SK-N-SH (cell line): ENCODE results near the gene GLCE. TPM values are rescaled to one million over a fixed set of nuclear protein-coding genes. Genes with fewer than 3 reads are reported as not detected.

Experiments used
- CTCF ChIA-PET: fragments of 300-600, 350-600 bp; formaldehyde crosslinking; extraction: SDS; loops from one replicate; lab custom pipeline; 2021; lab: Yijun Ruan, JAX
- POLR2A ChIA-PET: fragments of 350-600 bp; sonication (Branson Sonifier 250); formaldehyde crosslinking; extraction: SDS; loops from one replicate; lab custom pipeline; 2020; ENCODE audit warnings: antibody characterized with exemption, inconsistent platforms; lab: Yijun Ruan, JAX
- DNase-seq: peaks from one replicate; pipeline ENCODE4 v3.0.0; 2012
- H2AFZ ChIP-seq: fragments of 200-600 bp; sonication (generic); 2 replicates; pipeline ENCODE4 v1.8.1; 2016; ENCODE audit warnings: antibody characterized with exemption, mild to moderate bottlenecking, low read depth
- H3F3A ChIP-seq: fragments of 200-600 bp; sonication (generic); replicated peaks from 2 replicates; pipeline ENCODE3; 2016; ENCODE audit warnings: antibody characterized with exemption, mild to moderate bottlenecking; ENCODE audit not compliant: insufficient read depth
- H3K27ac ChIP-seq, 2 experiments: fragments of 200-500 bp in 1 of 2; fragments of 200-600 bp in 1 of 2; sonication (Bioruptor generic) in 1 of 2; sonication (generic), shearing (Covaris generic) in 1 of 2; 2 replicates each; pipeline versions ENCODE4 v1.5.1 to v1.6.1; 2014 to 2016; ENCODE audit warnings: low read depth in 2 of 2, inconsistent platforms in 1 of 2, low read length in 1 of 2, mild to moderate bottlenecking in 1 of 2, mixed read lengths in 1 of 2
- H3K27me3 ChIP-seq: fragments of 200-600 bp; sonication (generic), shearing (Covaris generic); 2 replicates; pipeline ENCODE4 v1.6.1; 2016; ENCODE audit warnings: mixed run types; ENCODE audit not compliant: insufficient read depth
- H3K36me3 ChIP-seq, 2 experiments: fragments of 200-500 bp in 1 of 2; fragments of 200-600 bp in 1 of 2; sonication (Bioruptor generic) in 1 of 2; sonication (generic) in 1 of 2; replicated peaks in 1 of 2; 2 replicates each; pipeline versions ENCODE3 to v1.5.1; 2014 to 2016; ENCODE audit warnings: low read length in 1 of 2, mild to moderate bottlenecking in 1 of 2; ENCODE audit not compliant: insufficient read depth in 2 of 2, control insufficient read depth in 1 of 2
- H3K4me1 ChIP-seq, 2 experiments: fragments of 200-500 bp in 1 of 2; fragments of 200-600 bp in 1 of 2; sonication (Bioruptor generic) in 1 of 2; sonication (generic), shearing (Covaris generic) in 1 of 2; 2 replicates each; pipeline versions ENCODE4 v1.5.1 to v1.6.1; 2014 to 2016; ENCODE audit warnings: low read depth in 1 of 2, low read length in 1 of 2, mixed run types in 1 of 2; ENCODE audit not compliant: insufficient read depth in 2 of 2, control insufficient read depth in 1 of 2
- H3K4me2 ChIP-seq: fragments of 200-600 bp; sonication (generic), shearing (Covaris generic); 2 replicates; pipeline ENCODE4 v1.6.1; 2017; ENCODE audit warnings: mixed run types
- H3K4me3 ChIP-seq, 2 experiments: fragments of 200-500 bp in 1 of 2; fragments of 200-600 bp in 1 of 2; sonication (Bioruptor generic) in 1 of 2; sonication (generic), shearing (Covaris generic) in 1 of 2; 2 replicates each; pipeline versions ENCODE4 v1.5.1 to v1.8.1; 2014 to 2016; ENCODE audit warnings: low read depth in 2 of 2, inconsistent platforms in 1 of 2, low read length in 1 of 2, mild to moderate bottlenecking in 1 of 2, mixed read lengths in 1 of 2, moderate library complexity in 1 of 2
- H3K79me2 ChIP-seq: fragments of 200-600 bp; sonication (generic); 2 replicates; pipeline ENCODE4 v1.8.1; 2017; ENCODE audit warnings: mild to moderate bottlenecking; ENCODE audit not compliant: insufficient read depth
- H3K9ac ChIP-seq: fragments of 200-600 bp; sonication (generic); 2 replicates; pipeline ENCODE4 v1.6.1; 2017; ENCODE audit warnings: mixed run types
- H3K9me2 ChIP-seq: fragments of 200-600 bp; sonication (generic); 2 replicates; pipeline ENCODE4 v1.6.1; 2017; ENCODE audit warnings: mixed run types
- H3K9me3 ChIP-seq: fragments of 200-600 bp; sonication (generic); 2 replicates; pipeline ENCODE4 v1.6.1; 2017; ENCODE audit warnings: mixed run types, mild to moderate bottlenecking, moderate library complexity
- H4K20me1 ChIP-seq: fragments of 200-600 bp; sonication (generic); 2 replicates; pipeline ENCODE4 v1.6.1; 2017; ENCODE audit warnings: mild to moderate bottlenecking, mixed run types; ENCODE audit not compliant: insufficient read depth
- EP300 ChIP-seq, 2 experiments: IDR thresholded peaks; 2 replicates each; pipeline versions ENCODE4 v1.4.0 to v1.6.1; 2012; ENCODE audit warnings: borderline replicate concordance in 1 of 2, low read depth in 1 of 2, low read length in 1 of 2
- EZH2phosphoT487 ChIP-seq: fragments of 200-600 bp; sonication (generic); IDR thresholded peaks from 2 replicates; pipeline ENCODE4 v1.6.1; 2017; ENCODE audit warnings: low read depth, mixed run types, mild to moderate bottlenecking, antibody characterized with exemption, moderate library complexity, borderline replicate concordance
- GABPA ChIP-seq: IDR thresholded peaks from 2 replicates; pipeline ENCODE4 v1.4.0; 2012; ENCODE audit warnings: low read depth, mild to moderate bottlenecking
- GATA2 ChIP-seq: sonication (generic); formaldehyde crosslinking; IDR thresholded peaks from 2 replicates; pipeline ENCODE4 v1.5.0; 2020; ENCODE audit warnings: mild to moderate bottlenecking, missing genetic modification reagents
- JUND ChIP-seq: IDR thresholded peaks from 2 replicates; pipeline ENCODE4 v1.4.0; 2012
- MXI1 ChIP-seq: IDR thresholded peaks from 2 replicates; pipeline ENCODE4 v1.6.1; 2012; ENCODE audit warnings: mild to moderate bottlenecking, low read depth, low read length, improper control_type of control experiment
- NFIC ChIP-seq: IDR thresholded peaks from 2 replicates; pipeline ENCODE4 v1.4.0; 2012; ENCODE audit warnings: borderline replicate concordance
- NRF1 ChIP-seq: IDR thresholded peaks from 2 replicates; pipeline ENCODE4 v1.6.1; 2012; ENCODE audit warnings: low read depth, mild to moderate bottlenecking, low read length
- POLR2AphosphoS5 ChIP-seq: IDR thresholded peaks from 2 replicates; pipeline ENCODE4 v1.6.1; 2012; ENCODE audit warnings: low read depth, low read length
- RAD21 ChIP-seq: IDR thresholded peaks from 2 replicates; pipeline ENCODE4 v1.6.1; 2012; ENCODE audit warnings: mild to moderate bottlenecking, low read length
- RXRA ChIP-seq: IDR thresholded peaks from 2 replicates; pipeline ENCODE4 v1.4.0; 2012; ENCODE audit warnings: low read depth, mild to moderate bottlenecking, borderline replicate concordance
- SIN3A ChIP-seq: IDR thresholded peaks from 2 replicates; pipeline ENCODE4 v1.6.1; 2012; ENCODE audit warnings: low read depth, mild to moderate bottlenecking, low read length, moderate library complexity, borderline replicate concordance
- SMC3 ChIP-seq: IDR thresholded peaks from 2 replicates; pipeline ENCODE4 v1.6.1; 2012; ENCODE audit warnings: low read depth, low read length, improper control_type of control experiment
- YY1 ChIP-seq: IDR thresholded peaks from 2 replicates; pipeline ENCODE4 v1.4.0; 2012; ENCODE audit warnings: low read depth, mild to moderate bottlenecking
- WGBS: methylation state at CpG from one replicate; pipeline ENCODE4 v1.1.6; 2017; ENCODE audit warnings: low lambda C conversion rate; 5-methylcytosine and 5-hydroxymethylcytosine counted together
- polyA plus RNA-seq, 3 experiments: library from polyadenylated mRNA; depleted of rRNA; stranded (reverse); fragments of >200 nt; gene quantifications; 2 replicates each; pipeline ENCODE4 v1.2.3, GENCODE V29; 2012
- TF ChIP-seq, protein P1 (sequence below): fragments of 200-600 bp; sonication (generic); IDR thresholded peaks from 2 replicates; pipeline ENCODE4 v1.6.1; 2017; ENCODE audit warnings: antibody characterized with exemption, mild to moderate bottlenecking, moderate library complexity
- TF ChIP-seq, protein P2 (sequence below): fragments of 150-350 bp; IDR thresholded peaks from 2 replicates; pipeline ENCODE4 v1.6.1; 2017; ENCODE audit warnings: antibody characterized with exemption, low read length, low read depth, borderline replicate concordance
- TF ChIP-seq, protein P3 (sequence below): IDR thresholded peaks from 2 replicates; pipeline ENCODE4 v1.4.0; 2012; ENCODE audit warnings: low read depth
- TF ChIP-seq, protein P4 (sequence below): IDR thresholded peaks from 2 replicates; pipeline ENCODE4; 2012

Gene GLCE
- polyA plus RNA-seq, 1 of the 3 experiments (the other 2 are of a cell fraction): 19.5 TPM

DNA sequence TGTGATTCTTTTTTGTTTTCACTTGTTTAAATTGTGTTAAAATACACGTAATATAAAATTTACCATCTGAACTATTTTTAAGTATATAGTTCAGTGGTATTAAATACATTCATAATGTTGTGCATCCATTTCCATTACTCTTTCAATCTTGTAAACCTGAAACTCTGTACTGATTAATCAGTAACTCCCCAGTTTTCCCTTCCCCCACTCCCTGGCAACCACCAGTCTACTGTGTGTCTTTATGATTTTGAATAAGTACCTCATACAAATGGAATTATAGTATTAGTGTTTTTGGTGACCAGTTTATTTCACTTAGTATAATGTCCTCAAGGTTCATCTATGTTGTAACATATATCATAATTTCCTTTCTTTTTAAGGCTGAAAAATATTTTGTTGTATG is 59.3 kb downstream of the GLCE start:
- H3K4me3 ChIP-seq: no peak overlapping the region
- H3K79me2 ChIP-seq: no peaks in the 10 kb centered on the region
- no peak overlapping the region for H3K4me2 ChIP-seq
- H2AFZ ChIP-seq: no peak overlapping the region
- WGBS: 92% methylated on average over 1 of the region's 1 CpG
- no peaks in the 10 kb centered on the region for H4K20me1 ChIP-seq
- no peak overlapping the region for H3K9ac ChIP-seq
- ChIA-PET POLR2A (no interaction called here), CTCF (no interaction called here)
- peaks cover 21% of the 10 kb centered on the region; the same call in 1 of the 2 replicates for H3K9me3 ChIP-seq
- H3K4me1 ChIP-seq: peaks cover 0 to 3% of the 10 kb centered on the region in 2 experiments; a peak in 1 of 4 replicates
- no peaks in the 10 kb centered on the region for H3K27me3 ChIP-seq
- no peak for DNase-seq
- no peak overlapping the region for H3K27ac ChIP-seq
- peaks cover 0 to 17% of the 10 kb centered on the region in 2 experiments for H3K36me3 ChIP-seq
- H3K9me2 ChIP-seq: no peaks in the 10 kb centered on the region; the same call in 1 of the 2 replicates
- no peaks in the 10 kb centered on the region for H3F3A ChIP-seq
- no peak for TF ChIP-seq RAD21
- no peak for TF ChIP-seq MXI1
- no peak for TF ChIP-seq SIN3A
- no peak for TF ChIP-seq SMC3
- TF ChIP-seq RXRA: no peak
- no peak for TF ChIP-seq GABPA
- TF ChIP-seq, protein P1, sequence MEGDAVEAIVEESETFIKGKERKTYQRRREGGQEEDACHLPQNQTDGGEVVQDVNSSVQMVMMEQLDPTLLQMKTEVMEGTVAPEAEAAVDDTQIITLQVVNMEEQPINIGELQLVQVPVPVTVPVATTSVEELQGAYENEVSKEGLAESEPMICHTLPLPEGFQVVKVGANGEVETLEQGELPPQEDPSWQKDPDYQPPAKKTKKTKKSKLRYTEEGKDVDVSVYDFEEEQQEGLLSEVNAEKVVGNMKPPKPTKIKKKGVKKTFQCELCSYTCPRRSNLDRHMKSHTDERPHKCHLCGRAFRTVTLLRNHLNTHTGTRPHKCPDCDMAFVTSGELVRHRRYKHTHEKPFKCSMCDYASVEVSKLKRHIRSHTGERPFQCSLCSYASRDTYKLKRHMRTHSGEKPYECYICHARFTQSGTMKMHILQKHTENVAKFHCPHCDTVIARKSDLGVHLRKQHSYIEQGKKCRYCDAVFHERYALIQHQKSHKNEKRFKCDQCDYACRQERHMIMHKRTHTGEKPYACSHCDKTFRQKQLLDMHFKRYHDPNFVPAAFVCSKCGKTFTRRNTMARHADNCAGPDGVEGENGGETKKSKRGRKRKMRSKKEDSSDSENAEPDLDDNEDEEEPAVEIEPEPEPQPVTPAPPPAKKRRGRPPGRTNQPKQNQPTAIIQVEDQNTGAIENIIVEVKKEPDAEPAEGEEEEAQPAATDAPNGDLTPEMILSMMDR: no peak
- no peak for TF ChIP-seq YY1
- no peak for TF ChIP-seq POLR2AphosphoS5
- TF ChIP-seq EP300 (IDR thresholded peaks at IDR 0.05; ENCODE audit: borderline replicate concordance in 1 of 2, low read depth in 1 of 2, low read length in 1 of 2): no peak
- no peak for TF ChIP-seq JUND
- no peak for TF ChIP-seq NFIC
- TF ChIP-seq, protein P2, sequence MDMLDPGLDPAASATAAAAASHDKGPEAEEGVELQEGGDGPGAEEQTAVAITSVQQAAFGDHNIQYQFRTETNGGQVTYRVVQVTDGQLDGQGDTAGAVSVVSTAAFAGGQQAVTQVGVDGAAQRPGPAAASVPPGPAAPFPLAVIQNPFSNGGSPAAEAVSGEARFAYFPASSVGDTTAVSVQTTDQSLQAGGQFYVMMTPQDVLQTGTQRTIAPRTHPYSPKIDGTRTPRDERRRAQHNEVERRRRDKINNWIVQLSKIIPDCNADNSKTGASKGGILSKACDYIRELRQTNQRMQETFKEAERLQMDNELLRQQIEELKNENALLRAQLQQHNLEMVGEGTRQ: no peak
- no peak for TF ChIP-seq GATA2 (CRISPR knock-in tag)
- TF ChIP-seq, protein P3, sequence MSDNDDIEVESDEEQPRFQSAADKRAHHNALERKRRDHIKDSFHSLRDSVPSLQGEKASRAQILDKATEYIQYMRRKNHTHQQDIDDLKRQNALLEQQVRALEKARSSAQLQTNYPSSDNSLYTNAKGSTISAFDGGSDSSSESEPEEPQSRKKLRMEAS: no peak
- no peak for TF ChIP-seq NRF1
- no peak for TF ChIP-seq EZH2phosphoT487
- TF ChIP-seq, protein P4, sequence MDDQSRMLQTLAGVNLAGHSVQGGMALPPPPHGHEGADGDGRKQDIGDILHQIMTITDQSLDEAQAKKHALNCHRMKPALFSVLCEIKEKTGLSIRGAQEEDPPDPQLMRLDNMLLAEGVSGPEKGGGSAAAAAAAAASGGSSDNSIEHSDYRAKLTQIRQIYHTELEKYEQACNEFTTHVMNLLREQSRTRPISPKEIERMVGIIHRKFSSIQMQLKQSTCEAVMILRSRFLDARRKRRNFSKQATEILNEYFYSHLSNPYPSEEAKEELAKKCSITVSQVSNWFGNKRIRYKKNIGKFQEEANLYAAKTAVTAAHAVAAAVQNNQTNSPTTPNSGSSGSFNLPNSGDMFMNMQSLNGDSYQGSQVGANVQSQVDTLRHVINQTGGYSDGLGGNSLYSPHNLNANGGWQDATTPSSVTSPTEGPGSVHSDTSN: no peak
